ENCODE measurements around the gene JPT1.
"Not testable (repeated sequence)": the region's sequence is repeated elsewhere in the genome, so short reads cannot be mapped to it uniquely, and the experiment has no call there.

The JPT1 gene, protein sequence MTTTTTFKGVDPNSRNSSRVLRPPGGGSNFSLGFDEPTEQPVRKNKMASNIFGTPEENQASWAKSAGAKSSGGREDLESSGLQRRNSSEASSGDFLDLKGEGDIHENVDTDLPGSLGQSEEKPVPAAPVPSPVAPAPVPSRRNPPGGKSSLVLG

DNA sequence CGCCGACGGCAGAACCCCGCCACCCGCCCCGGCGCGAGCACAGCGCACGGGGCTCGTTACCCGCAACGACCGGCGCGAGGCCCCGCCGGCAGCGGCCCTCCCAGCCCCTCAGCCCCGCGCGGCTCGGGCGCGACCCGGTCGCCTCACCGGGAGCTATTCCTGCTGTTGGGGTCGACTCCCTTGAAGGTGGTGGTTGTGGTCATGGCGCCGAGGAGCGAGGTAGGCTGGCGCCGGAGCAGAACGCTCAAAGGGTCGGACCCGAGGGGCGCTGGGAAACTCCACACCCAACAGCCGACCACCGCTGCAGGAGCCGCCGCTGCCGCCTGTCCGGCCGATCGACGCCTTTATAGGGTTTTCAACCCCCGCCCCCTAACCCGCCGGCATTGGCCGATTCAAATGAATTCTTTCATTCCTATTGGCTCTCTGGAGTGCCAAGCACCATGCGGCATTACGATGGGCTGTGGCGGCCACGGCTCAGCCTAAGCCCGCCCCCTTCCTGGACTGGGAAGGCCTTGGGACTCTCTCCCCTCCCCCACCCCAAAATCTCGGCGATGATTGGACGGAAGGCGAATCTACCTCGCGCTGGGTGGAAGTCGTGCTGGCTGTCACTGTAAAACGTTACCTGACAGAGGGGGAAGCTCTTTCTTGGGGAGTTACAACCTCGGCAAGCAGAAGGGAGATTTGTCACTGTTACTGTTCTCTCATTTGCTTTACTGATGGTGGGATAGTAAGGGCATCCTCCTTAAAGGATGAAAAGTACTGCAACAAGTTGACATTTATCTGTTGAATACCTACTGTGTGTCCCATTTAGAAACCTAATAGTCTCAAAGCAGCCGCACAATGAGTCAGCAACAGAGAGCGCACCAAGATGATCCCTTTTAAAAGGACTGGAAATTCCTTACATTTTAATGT lies at the start of gene JPT1:
TSS of gene JPT1 (minus strand) at position 318 of the 912 bp plus-strand sequence. CDS start at position 203, 115 bp downstream.
- DNase-seq (ENCODE audit: low read depth in 2 of 2): peak; percentile 98

DNA sequence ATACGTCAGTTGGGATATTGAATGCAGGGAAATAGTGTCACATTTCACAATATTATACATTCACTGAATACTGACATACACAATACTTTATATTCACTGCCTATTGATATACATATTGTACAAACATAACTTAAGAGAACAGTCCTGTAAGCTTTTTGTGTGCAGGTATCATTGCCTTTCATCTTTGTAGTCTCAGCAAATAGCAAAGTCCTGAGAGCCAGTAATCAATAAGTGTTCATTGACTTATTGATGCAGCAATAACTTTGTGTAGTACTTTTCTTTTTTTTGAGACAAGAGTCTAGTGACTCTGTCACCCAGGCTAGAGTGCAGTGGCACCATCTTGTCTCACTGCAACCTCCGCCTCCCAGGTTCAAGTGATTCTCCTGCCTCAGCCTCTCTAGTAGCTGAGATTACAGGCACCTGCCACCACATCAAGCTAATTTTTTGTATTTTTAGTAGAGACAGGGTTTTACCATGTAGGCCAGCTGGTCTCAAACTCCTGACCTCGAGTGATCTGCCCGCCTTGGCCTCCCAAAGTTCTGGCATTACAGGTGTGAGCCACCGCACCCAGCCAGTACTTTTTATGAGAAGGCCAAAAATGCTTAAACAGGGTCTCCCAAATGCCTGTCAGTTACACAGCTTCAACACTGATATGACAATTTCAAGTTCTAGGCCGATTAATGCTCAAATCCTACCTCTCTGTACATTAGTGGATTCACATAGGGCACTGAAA lies 45.7 kb upstream of the JPT1 start:
- no peak for DNase-seq (ENCODE audit: low read depth in 2 of 2)

DNA sequence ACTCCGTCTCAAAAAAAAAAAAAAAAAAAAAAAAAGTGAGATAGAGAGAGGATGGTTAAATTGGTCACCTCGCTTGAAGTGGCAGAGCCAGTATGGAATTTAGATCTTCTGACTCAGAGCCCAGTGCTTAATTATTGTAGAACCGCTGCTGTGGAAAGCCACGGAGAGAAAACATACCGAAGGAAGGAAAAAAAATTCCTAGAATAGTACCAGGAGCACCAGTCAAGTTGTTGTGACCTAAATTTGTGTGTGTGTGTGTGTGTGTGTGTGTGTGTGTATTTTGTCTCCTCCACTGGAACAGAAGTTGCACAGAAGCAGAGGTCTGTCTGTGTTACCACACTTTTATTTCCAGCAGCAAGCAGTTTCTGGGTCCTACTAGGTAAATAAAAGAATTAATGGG lies 40.6 kb upstream of the JPT1 start:
- DNase-seq (ENCODE audit: low read depth in 2 of 2): no peak

DNA sequence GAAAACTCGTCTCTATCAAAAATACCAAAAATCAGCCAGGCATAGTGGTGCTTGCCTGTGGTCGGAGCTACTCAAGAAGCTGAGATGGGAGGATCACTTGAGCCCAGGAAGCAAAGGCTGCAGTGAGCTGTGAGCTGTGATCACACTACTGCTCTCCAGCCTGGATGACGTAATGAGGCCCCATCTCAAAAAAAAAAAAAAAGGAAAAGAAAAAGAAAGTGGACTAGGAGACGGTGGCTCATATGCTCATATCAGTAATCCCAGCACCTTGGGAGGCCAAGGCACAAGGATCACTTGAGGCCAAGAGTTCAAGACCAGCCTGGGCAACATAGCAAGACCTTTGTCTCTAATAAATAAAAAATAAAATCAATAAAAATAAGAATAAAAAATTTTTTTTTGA lies 37.3 kb upstream of the JPT1 start:
- no peak for DNase-seq (ENCODE audit: low read depth in 2 of 2)

DNA sequence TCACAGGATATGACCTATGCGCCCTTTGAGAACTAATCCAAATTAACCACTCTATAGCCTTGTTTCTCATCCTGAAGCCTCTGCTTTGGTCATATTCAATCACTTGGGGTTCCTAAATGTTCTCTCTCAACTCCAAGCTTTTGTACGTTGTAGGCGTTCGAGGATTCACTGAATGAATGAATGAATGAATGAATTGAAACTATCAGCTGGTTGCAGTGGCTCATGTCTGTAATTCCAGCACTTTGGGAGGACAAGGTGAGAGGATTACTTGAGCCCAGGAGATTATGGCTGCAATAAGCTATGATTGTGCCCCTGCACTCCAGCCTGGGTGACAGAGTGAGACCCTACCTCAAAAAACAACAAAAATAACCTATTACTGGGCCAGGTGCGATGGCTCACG lies 34.3 kb upstream of the JPT1 start:
- DNase-seq (ENCODE audit: low read depth in 2 of 2): no peak

DNA sequence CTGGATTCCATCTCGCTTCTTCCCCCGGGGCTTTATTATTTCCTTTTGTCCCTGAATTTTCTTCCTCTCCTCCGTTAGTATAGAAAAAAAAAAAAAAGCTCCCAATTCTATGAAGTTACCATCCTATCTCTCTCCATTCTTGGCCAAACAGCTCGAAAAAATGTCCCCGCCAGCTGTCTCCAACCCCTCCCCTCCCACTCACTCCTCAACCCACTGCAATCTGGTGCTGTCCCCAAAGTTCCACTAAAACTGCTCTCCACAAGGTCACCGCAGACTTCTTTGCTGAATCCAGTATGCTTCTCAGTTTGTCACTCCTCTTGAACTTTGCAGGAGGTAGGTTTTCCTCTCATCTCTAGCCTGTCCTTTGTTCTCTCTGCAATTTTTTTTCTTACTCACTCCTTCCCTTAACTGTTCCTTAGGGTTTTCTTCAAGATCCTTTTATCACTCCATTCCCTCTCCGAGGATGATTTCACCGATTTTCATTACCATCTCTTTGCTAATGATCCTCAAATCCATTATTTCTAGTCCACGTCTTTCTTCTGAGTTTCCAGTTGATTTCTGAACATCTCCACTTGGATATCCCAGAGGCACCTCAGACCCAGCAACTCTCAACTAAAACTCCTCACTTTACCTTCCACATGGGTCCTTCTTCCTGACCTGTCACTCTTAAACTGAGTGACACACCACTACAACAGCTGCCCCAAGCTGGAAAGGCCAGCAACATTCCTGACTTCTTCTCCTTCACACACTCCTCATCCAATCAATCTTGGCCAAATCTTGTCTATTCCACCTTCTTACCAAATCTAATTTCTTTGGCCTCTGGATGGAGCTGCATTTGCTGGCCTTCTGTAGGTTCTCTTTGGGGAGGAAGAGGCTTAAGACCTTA lies 29.9 kb upstream of the JPT1 start:
- no peak for DNase-seq (ENCODE audit: low read depth in 2 of 2)

DNA sequence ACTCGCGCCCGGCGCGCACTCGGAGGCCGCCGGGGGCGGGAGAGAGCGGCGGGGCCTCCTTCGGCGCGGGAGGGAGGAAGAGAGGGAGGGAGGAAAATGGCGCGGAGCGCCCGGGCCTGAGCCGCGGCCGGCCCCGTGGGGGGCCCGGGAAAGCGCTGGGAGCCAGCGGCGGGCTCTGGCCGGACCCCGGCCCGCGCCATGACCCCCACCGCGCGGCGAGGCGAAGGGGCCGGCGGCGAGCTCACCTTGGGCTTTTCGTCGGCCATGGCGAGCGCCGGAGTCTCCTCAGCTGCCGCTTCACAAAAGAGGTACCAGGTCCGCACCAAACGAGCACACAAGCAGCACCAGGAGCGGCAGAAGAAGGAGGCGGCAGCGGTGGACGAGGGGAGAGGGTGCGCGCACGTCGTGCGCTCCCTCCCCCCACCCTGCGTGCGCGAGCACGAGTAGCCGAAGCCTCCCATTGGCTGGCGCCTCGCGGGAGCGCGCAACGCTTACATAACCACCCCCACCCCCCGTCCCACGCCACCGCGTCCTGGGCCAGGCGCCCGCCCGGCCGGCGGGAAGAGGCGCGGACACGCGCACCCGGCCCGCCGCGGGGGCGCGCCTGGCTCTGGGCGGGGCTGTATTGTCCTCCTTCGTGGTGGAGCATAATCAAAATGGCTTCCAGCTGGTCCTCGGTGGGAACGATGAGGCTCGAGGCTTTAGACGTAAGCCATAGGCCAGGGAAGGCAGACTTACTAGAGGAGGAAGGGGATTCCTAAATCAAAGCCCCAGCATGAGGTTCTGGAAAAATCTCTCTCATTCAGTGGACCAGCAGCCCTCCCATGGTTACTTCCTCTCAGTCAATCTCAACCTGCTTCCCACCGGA lies 28.5 kb upstream of the JPT1 start, which contains the start of gene SUMO2:
TSS of gene SUMO2 (minus strand) at position 391 of the 868 bp plus-strand sequence. CDS start at position 266, 125 bp downstream.
- peak; percentile 93 for DNase-seq (ENCODE audit: low read depth in 2 of 2)

DNA sequence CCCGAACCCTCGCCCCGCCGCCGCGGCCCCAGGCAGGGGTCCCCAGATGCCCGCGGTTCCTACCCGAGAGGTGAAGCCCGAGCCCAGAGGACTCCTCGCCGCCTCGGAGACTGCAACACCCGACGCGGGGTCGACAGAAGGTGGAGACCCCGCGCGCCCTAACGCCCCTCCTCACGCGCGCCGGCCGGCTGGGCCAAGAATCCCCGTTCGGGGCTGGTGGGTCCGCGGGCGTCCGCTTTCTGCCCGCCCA lies 27.9 kb upstream of the JPT1 start:
- DNase-seq (ENCODE audit: low read depth in 2 of 2): no peak

DNA sequence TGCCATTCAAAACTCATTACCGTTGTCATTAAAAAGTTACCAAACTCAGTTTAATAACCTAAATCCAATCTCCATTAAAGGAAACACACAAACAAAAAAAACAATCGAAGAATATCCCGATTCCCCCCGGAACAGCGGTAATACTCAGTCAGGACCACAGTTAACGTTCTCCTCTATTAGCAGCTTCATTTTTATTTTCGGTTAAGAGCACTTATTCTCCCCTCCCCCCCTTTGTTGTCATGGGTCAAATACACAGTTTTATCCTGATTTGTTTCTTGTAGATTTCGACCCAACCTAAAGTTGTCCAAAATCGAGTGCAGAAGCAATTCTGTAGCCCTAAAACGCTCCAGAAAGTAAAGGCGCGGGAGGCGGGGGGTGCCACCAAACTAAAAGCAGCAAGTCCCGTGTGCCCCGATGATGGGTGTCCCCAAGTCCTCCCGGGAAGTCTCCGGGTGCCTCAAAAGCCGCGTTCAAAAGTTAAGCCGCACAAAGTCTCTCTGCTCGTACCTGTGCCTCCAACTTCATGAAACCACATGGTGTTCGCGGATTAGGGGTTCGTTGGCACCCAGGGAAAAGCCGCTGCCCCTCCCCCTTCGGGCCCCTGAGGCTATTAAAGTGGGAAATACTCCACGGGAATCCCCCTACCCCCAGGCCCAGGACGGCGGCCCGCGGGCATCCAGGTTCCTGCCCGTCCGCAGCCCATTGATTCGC lies 27.5 kb upstream of the JPT1 start:
- DNase-seq (ENCODE audit: low read depth in 2 of 2): no peak

DNA sequence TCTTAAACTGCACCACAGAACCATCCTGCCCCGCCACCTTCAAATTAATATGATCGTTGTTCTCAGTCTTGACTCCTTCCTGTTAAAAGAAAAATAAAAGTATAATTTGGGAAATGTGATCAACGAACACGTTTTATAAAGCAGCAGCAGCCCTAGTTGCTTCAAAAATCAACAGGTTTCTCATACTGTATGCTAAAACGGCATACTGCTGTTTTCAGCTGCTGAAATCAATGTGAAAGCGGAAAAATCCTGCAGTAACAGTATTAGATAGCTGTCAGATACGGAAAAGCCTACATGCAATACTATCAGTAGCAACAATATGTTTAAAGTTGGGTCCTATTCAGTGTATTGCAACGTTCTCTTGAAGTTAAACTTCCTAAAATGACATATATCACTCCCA lies 26.8 kb upstream of the JPT1 start:
- DNase-seq (ENCODE audit: low read depth in 2 of 2): no peak

DNA sequence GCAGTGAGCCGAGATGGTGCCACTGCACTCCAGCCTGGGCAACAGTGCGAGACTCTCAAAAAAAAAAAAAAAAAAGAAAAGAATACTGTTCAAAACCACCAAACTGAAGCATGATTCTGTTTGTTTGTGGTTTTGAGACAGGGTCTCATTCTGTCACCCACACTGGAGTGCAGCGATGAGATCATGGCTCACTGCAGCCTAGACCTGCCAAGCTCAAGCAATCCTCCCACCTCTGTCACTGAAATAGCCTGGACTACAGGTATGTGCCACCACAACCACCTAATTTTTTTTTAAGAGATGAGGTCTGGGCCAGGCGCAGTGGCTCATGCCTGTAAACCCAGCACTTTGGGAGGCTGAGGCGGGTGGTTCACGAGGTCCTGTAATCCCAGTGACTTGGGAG lies 24.1 kb upstream of the JPT1 start:
- DNase-seq (ENCODE audit: low read depth in 2 of 2): no peak

DNA sequence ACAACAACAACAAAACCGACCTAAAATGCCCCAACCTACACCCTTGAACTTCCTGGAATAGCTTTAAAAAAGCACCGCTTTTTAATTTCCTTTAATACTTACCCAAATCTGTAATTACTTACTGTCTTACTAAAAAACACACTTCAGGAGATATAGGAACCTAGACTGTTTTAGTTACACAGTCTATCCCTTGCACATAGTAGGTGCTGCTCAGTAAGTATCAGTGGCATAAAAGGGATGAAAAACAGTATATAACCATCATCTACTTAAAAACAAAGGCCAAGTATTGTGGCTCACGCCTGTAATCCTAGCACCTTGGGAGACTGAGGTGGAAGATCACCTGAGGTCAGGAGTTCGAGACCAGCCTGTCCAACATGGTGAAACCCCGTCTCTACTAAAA lies 22.3 kb upstream of the JPT1 start:
- DNase-seq (ENCODE audit: low read depth in 2 of 2): no peak

DNA sequence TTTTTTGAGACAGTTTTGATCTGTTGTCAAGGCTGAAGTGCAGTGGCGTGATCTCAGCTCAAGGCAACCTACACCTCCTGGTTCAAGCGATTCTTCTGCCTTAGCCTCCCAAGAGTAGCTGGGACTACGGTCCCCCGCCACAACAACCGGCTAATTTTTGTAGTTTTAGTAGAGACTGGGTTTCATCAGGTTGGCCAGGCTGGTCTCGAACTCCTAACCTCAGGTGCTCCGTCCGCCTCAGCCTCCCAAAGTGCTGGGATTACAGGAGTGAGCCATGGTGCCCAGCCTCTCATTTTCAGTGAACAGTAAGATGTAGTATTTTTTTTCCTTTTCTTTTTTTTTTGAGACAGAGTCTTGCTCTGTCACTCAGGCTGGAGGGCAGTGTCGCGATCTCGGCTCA lies 20.7 kb upstream of the JPT1 start:
- no peak for DNase-seq (ENCODE audit: low read depth in 2 of 2)

DNA sequence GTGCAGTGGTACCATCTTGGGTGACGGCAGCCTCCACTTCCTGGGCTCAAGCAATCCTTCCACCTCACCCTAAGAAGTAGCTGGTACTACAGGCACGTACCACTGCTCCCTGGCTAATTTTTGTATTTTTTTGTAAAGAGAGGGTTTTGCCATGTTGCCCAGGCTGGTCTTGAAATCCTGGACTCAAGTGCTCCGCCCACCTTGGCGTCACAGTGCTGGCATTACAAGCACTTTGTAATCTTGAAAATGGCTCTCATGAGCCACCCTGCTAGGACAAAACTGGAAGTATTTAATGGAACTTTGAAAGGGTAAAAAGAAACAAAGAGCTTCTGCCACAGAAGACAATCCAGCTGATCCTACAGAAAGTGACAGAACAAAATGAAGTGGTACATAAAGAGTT lies 19.2 kb upstream of the JPT1 start:
- no peak for DNase-seq (ENCODE audit: low read depth in 2 of 2)

DNA sequence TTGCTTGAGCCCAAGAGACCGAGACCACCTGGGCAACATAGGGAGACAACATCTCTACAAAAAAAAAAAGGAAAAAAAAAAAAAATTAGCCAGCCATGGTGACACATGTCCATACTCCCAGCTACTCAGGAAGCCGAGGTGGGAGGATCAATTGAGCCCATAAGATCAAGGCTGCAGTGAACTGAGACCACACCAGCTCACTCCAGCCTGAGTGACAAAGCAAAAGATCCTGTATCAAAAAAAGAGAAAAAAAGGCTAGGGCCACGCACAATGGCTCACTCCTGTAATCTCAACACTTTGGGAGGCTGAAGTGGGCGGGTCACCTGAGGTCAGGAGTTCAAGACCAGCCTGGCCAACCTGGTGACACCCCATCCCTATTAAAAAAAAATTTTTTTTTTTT lies 14.7 kb upstream of the JPT1 start:
- DNase-seq (ENCODE audit: low read depth in 2 of 2): no peak

DNA sequence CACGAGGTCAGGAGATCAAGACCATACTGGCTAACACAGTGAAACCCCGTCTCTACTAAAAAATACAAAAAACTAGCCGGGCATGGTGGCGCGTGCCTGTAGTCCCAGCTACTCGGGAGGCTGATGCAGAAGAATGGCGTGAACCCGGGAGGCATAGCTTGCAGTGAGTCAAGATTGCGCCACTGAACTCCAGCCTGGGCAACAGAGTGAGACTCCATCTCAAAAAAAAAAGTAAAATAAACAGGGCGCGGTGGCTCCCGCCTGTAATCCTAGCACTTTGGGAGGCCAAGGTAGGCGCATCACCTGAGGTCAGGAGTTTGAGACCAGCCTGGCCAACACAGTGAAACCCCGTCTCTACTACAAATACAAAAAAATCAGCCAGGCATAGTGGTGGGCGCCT lies 10.3 kb upstream of the JPT1 start:
- not testable (repeated sequence) for DNase-seq (ENCODE audit: low read depth in 2 of 2)

DNA sequence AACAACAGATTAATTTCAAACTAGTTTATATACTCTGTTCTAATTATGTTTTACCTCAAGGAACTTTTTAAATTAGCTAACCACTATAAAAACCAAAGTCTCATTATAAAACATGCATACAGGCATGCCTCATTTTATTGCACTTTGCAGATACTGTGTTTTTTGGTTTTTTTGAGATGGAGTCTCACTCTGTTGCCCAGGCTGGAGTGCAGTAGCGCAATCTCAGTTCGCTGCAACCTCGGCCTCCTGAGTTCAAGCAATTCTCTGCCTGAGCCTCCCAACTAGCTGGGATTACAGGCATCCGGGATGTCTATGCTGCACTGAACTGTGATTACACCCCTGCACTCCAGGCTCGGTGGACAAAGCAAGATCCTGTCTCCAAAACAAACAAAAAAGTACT lies 8.8 kb upstream of the JPT1 start:
- DNase-seq (ENCODE audit: low read depth in 2 of 2): no peak

DNA sequence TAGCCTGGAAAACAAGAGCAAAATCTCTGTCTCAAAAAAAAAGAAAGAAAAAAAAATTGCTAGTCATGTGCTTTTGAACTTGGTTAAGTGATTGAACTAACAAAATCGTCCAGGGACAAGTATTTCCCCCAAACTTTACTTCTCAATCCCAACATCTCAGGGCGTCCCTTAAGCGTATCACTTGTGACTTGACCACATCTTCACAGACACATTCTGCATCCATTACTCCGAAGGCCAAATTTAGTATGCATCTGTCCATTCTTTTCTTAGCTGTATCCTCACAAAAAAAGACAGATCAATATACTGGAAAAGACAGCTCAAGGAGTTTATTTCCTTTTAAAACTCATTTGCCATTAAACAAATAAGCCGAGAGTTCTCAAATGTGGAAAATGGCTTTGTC lies 5.9 kb upstream of the JPT1 start:
- DNase-seq (ENCODE audit: low read depth in 2 of 2): no peak

DNA sequence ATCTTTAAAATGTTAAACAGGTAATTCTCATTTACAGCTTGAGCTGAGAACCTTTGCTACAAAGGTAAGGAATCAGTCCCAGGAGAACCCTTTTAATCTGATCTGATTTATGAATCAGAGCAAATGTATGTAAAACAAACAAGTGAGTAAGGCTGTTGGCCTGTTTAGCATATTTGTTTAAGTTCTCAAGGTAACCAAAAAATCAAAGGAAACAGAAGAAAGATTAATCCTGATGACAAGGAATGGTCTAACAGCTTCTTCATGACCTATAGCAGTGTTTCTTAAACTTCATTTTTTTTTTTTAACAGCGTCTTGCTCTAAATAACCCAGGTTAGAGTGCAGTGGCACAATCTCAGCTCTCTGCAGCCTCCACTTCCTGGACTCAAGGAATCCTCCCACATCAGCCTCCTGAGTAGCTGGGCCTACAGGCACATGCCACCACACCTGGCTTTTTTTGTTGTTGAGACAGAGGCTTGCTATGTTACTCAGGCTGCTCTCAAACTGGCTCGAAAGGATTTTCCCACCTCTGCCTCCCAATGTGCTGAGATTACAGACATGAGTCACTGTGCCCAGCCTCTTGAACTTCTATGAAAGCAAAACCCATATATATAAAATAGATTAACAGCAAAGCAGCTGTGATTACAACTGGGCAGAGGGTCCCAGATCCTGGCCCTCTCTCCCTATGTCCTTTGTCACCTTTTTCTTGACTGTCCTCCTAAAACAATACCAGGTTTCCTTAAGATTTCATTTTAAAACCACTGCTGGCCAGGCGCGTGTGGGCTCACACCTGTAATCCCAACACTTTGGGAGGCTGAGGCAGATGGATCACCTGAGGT lies 5.1 kb upstream of the JPT1 start:
- DNase-seq (ENCODE audit: low read depth in 2 of 2): no peak

All from stimulated activated CD8-positive, alpha-beta memory T cell treated with anti-CD3 and anti-CD28 coated beads, Interleukin-15, amount 100 ng/mL, for 48 hours (primary cell).